ENCODE measurements around the gene CTNNA3. TPM values are rescaled to one million over a fixed set of nuclear protein-coding genes. Genes with fewer than 3 reads are reported as not detected.

The CTNNA3 gene
- total and polyA plus RNA-seq, 4 donors = 0.16 to 2.4 (median 1.4) TPM

- Histone ChIP-seq H3K4me3 (ENCODE audit: low read depth in 1 of 3, low read length in 3 of 3) (no peak overlapping the region), H3K36me3 (ENCODE audit: control insufficient read depth in 4 of 4, insufficient read depth in 3 of 4, low read depth in 1 of 4, low read length in 3 of 4) (no peaks in the 10 kb centered on the region), H3K4me1 (ENCODE audit: control insufficient read depth in 4 of 4, insufficient read depth in 4 of 4, low read length in 3 of 4) (no peaks in the 10 kb centered on the region), H3K27me3 (ENCODE audit: control insufficient read depth in 4 of 4, insufficient read depth in 4 of 4, low read length in 3 of 4) (no peaks in the 10 kb centered on the region), H3K27ac (ENCODE audit: low read depth in 1 of 2, low read length in 2 of 2) (no peak overlapping the region), H3K9me3 (ENCODE audit: control insufficient read depth in 4 of 4, low read length in 3 of 4) (no peaks in the 10 kb centered on the region), H3K9ac (ENCODE audit: low read depth in 1 of 2, low read length in 2 of 2) (no peak overlapping the region)
- no peak for DNase-seq (ENCODE audit: low spot score)
- TF ChIP-seq HNF4G (IDR thresholded peaks at IDR 0.05) (no peak), CTCF (IDR thresholded peaks at IDR 0.05; ENCODE audit: low read depth, low read length, missing input control) (no peak), FOXA1 (IDR thresholded peaks at IDR 0.05) (no peak), MAX (IDR thresholded peaks at IDR 0.05) (no peak), RXRA (IDR thresholded peaks at IDR 0.05) (no peak), ATF3 (IDR thresholded peaks at IDR 0.05) (no peak), GABPA (IDR thresholded peaks at IDR 0.05 in 1 of 2, conservative IDR thresholded peaks at IDR 0.05 in 1 of 2) (no peak), REST (IDR thresholded peaks at IDR 0.05) (no peak)
- WGBS = 92% methylated on average over 4 of the region's 4 CpGs
These were observed 1689.6 kb downstream of the CTNNA3 start for GRCh38 chr10:66006411-66006810.

- H3K9me3 ChIP-seq (ENCODE audit: control insufficient read depth in 4 of 4, low read length in 3 of 4) = no peaks in the 10 kb centered on the region
- no peaks in the 10 kb centered on the region for H3K36me3 ChIP-seq (ENCODE audit: control insufficient read depth in 4 of 4, insufficient read depth in 3 of 4, low read depth in 1 of 4, low read length in 3 of 4)
- no peak for TF ChIP-seq REST (IDR thresholded peaks at IDR 0.05)
- no peak for TF ChIP-seq EGR1 (IDR thresholded peaks at IDR 0.05; ENCODE audit: low read depth in 2 of 2)
These were observed 1702.5 kb downstream of the CTNNA3 start for GRCh38 chr10:65993451-65993850.

More at GRCh38 chr10:65993451-65993850, 1702.5 kb downstream of the CTNNA3 start:
- Histone ChIP-seq H3K9ac (ENCODE audit: low read depth in 1 of 2, low read length in 2 of 2) (no peak overlapping the region), H3K4me3 (ENCODE audit: low read depth in 1 of 3, low read length in 3 of 3) (no peak overlapping the region), H3K4me1 (ENCODE audit: control insufficient read depth in 4 of 4, insufficient read depth in 4 of 4, low read length in 3 of 4) (no peaks in the 10 kb centered on the region), H3K27ac (ENCODE audit: low read depth in 1 of 2, low read length in 2 of 2) (no peak overlapping the region), H3K27me3 (ENCODE audit: control insufficient read depth in 4 of 4, insufficient read depth in 4 of 4, low read length in 3 of 4) (no peaks in the 10 kb centered on the region)
- no peak for DNase-seq (ENCODE audit: low spot score)
